HG03108 (cell line): ENCODE data around the gene NAA10.
A peak's percentile ranks its signal among the peaks of the same experiment; 100 is the strongest.

Experiments used
- ATAC-seq: cut with Tn5 transposase; IDR thresholded peaks from one replicate; pipeline ENCODE4 v1.9.1; 2021; ENCODE audit warnings: moderate library complexity; ENCODE audit not compliant: unreplicated experiment

NAA10 gene

GRCh38 chrX:153967536-153968224, 32.8 kb upstream of the NAA10 start:
- no peak for ATAC-seq

GRCh38 chrX:153966841-153967535, 32.2 kb upstream of the NAA10 start:
- no peak for ATAC-seq

- ATAC-seq: no peak
Measured at GRCh38 chrX:153966283-153966688, 31.4 kb upstream of the NAA10 start.

GRCh38 chrX:153965406-153965805, 30.6 kb upstream of the NAA10 start:
- ATAC-seq: no peak

- no peak for ATAC-seq
Measured at GRCh38 chrX:153964105-153964504, 29.3 kb upstream of the NAA10 start.

GRCh38 chrX:153963546-153963945, 28.7 kb upstream of the NAA10 start:
- ATAC-seq: no peak

- no peak for ATAC-seq
Measured at GRCh38 chrX:153961292-153961691, 26.5 kb upstream of the NAA10 start.

GRCh38 chrX:153960786-153961185, 25.9 kb upstream of the NAA10 start:
- no peak for ATAC-seq

GRCh38 chrX:153960077-153960476, 25.2 kb upstream of the NAA10 start:
- ATAC-seq: no peak

- no peak for ATAC-seq
Measured at GRCh38 chrX:153959649-153960048, 24.8 kb upstream of the NAA10 start.

- no peak for ATAC-seq
Measured at GRCh38 chrX:153958605-153959004, 23.8 kb upstream of the NAA10 start.

- ATAC-seq: no peak
Measured at GRCh38 chrX:153957224-153957623, 22.4 kb upstream of the NAA10 start.

- no peak for ATAC-seq
Measured at GRCh38 chrX:153956044-153956907, 21.4 kb upstream of the NAA10 start.

- ATAC-seq: no peak
Measured at GRCh38 chrX:153955228-153955732, 20.4 kb upstream of the NAA10 start.

- no peak for ATAC-seq
Measured at GRCh38 chrX:153954558-153955227, 19.9 kb upstream of the NAA10 start.

GRCh38 chrX:153953892-153954557, 19.2 kb upstream of the NAA10 start:
- no peak for ATAC-seq

- peak; percentile 51 for ATAC-seq
Measured at GRCh38 chrX:153953342-153953830, 18.5 kb upstream of the NAA10 start.

GRCh38 chrX:153952373-153953026, 17.7 kb upstream of the NAA10 start:
- ATAC-seq: no peak

- no peak for ATAC-seq
Measured at GRCh38 chrX:153951683-153952372, 17.0 kb upstream of the NAA10 start.
